Mammary epithelial cell (primary cell): ENCODE measurements around the gene HMBS.

ENCODE experiments used
- EZH2 ChIP-seq: IDR thresholded peaks from 2 replicates; pipeline ENCODE4 v1.6.1; 2012; ENCODE audit warnings: low read length, inconsistent platforms, borderline replicate concordance
- TF ChIP-seq, protein P1 (sequence below), 2 donors: IDR thresholded peaks in 1 of 2; conservative IDR thresholded peaks in 1 of 2; 2 replicates each; pipeline ENCODE4 v1.5.1; 2011 to 2012; ENCODE audit warnings: inconsistent platforms in 2 of 2, low read length in 2 of 2, mild to moderate bottlenecking in 2 of 2, control low read depth in 1 of 2, low read depth in 1 of 2; ENCODE audit not compliant: insufficient read depth in 1 of 2; ENCODE audit errors: extremely low read depth in 1 of 2

DNA sequence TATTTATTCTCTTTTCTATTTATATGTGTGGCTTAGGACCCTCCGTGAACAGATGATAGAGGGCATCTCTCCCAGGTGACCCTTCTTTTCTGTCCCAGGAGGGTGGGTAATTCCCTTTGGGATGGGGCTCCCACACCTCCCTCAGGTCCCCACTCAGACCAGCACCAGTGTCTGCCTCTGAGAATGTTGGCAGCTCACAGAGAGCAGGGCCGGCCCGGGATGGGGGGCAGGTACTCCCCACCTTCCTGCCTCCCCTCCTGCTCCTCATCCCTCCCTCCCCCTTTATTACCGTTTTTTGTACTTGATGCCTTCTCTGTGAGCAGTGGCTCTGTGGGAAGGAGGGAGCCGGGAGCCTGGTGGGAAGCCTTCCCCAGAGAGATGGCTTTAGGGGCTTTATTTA lies 31.9 kb downstream of the HMBS start:
- no peak for TF ChIP-seq EZH2
- TF ChIP-seq, protein P1, sequence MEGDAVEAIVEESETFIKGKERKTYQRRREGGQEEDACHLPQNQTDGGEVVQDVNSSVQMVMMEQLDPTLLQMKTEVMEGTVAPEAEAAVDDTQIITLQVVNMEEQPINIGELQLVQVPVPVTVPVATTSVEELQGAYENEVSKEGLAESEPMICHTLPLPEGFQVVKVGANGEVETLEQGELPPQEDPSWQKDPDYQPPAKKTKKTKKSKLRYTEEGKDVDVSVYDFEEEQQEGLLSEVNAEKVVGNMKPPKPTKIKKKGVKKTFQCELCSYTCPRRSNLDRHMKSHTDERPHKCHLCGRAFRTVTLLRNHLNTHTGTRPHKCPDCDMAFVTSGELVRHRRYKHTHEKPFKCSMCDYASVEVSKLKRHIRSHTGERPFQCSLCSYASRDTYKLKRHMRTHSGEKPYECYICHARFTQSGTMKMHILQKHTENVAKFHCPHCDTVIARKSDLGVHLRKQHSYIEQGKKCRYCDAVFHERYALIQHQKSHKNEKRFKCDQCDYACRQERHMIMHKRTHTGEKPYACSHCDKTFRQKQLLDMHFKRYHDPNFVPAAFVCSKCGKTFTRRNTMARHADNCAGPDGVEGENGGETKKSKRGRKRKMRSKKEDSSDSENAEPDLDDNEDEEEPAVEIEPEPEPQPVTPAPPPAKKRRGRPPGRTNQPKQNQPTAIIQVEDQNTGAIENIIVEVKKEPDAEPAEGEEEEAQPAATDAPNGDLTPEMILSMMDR (conservative IDR thresholded peaks at IDR 0.05 in 1 of 2, IDR thresholded peaks at IDR 0.05 in 1 of 2; ENCODE audit: extremely low read depth in 1 of 2, insufficient read depth in 1 of 2, low read depth in 1 of 2, low read length in 2 of 2), result no peak
